Psoas muscle (tissue), 8 donors: ENCODE data around the gene SCGB1C1. TPM values are rescaled to one million over a fixed set of nuclear protein-coding genes. Genes with fewer than 3 reads are reported as not detected.

Source experiments
- ATAC-seq, 4 donors: fragments of 200-7000 bp; cut with Tn5 transposase; one replicate each; pipeline ENCODE4 v1.9.1; 2020; ENCODE audit warnings: moderate library complexity in 3 of 4, mild to moderate bottlenecking in 2 of 4
- DNase-seq, 2 donors: peaks; one replicate each; pipeline ENCODE4 v3.0.0-alpha.2; 2020
- H3K27ac ChIP-seq: fragments of 200-600 bp; one replicate; pipeline ENCODE4 v1.8.0; 2022
- H3K27me3 ChIP-seq, 3 donors: fragments of 200-600 bp in 1 of 3; one replicate each; pipeline versions ENCODE4 v1.6.1 to v1.8.0; 2013 to 2022; ENCODE audit warnings: low read length in 2 of 3, mild to moderate bottlenecking in 2 of 3, moderate library complexity in 1 of 3; ENCODE audit not compliant: insufficient read depth in 3 of 3
- H3K36me3 ChIP-seq, 2 donors: fragments of 200-600 bp in 1 of 2; one replicate each; pipeline versions ENCODE4 v1.6.1 to v1.8.0; 2013 to 2022; ENCODE audit warnings: low read depth in 1 of 2, mild to moderate bottlenecking in 1 of 2, moderate library complexity in 1 of 2; ENCODE audit not compliant: insufficient read depth in 1 of 2
- H3K4me1 ChIP-seq: fragments of 200-600 bp; one replicate; pipeline ENCODE4 v1.8.0; 2022
- H3K4me3 ChIP-seq: fragments of 200-600 bp; one replicate; pipeline ENCODE4 v1.8.0; 2022; ENCODE audit warnings: mild to moderate bottlenecking
- H3K9me3 ChIP-seq: fragments of 200-600 bp; one replicate; pipeline ENCODE4 v1.8.0; 2022
- WGBS, 3 donors: extraction: QIAGEN DNeasy Blood & Tissue Kit; methylation state at CpG; one replicate each; pipeline versions ENCODE4 v1.1.6 to v1.1.7; 2013; 5-methylcytosine and 5-hydroxymethylcytosine counted together
- intact Hi-C, 2 donors: fragments of 100-400 bp; cut with DNase I; formaldehyde crosslinking; loops; one replicate each; pipeline versions ENCODE4 v1.11.0 to v1.14.2; 2022
- polyA plus RNA-seq, 3 donors: library from polyadenylated mRNA; stranded (reverse); fragments of 200-250 nt; gene quantifications; one replicate each; pipeline ENCODE4 v1.2.3, GENCODE V29; 2013
- total RNA-seq, 4 donors: library from RNA; stranded (reverse); fragmentation: NEBNext Ultra II Directional in 2 of 4; extraction: Animal tissue kit (Norgen Biotek cat#: 25700) in 2 of 4; gene quantifications; one replicate each; pipeline versions ENCODE4 v1.2.1 to v1.2.4, GENCODE V29; 2021 to 2023
- TF ChIP-seq, protein P1 (sequence below): fragments of 200-600 bp; IDR thresholded peaks from one replicate; pipeline ENCODE4 v1.8.0; 2022; ENCODE audit warnings: antibody characterized with exemption
- donor health status: healthy with polysubstance abuse.
- donor health status: DM: no; HTN: no; CAD: no; lungs with moderate emphysema.
- donor health status: Bipolar disorder and iron deficiency.
- donor health status: healthy.
- donor health status: DM: yes; HTN: yes; CAD: no.
- donor health status: DM: no; HTN: no; CAD: no.
- donor health status: DM: no; HTN: no; CAD: no.
- donor health status: DM: yes; HTN: yes; CAD: no.

SCGB1C1 gene
- total and polyA plus RNA-seq, 7 donors = not detected

GRCh38 chr11:223026-223789 lies 30.3 kb downstream of the SCGB1C1 start:
- TF ChIP-seq, protein P1, sequence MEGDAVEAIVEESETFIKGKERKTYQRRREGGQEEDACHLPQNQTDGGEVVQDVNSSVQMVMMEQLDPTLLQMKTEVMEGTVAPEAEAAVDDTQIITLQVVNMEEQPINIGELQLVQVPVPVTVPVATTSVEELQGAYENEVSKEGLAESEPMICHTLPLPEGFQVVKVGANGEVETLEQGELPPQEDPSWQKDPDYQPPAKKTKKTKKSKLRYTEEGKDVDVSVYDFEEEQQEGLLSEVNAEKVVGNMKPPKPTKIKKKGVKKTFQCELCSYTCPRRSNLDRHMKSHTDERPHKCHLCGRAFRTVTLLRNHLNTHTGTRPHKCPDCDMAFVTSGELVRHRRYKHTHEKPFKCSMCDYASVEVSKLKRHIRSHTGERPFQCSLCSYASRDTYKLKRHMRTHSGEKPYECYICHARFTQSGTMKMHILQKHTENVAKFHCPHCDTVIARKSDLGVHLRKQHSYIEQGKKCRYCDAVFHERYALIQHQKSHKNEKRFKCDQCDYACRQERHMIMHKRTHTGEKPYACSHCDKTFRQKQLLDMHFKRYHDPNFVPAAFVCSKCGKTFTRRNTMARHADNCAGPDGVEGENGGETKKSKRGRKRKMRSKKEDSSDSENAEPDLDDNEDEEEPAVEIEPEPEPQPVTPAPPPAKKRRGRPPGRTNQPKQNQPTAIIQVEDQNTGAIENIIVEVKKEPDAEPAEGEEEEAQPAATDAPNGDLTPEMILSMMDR = no peak
- Histone ChIP-seq H3K9me3 (no peaks in the 10 kb centered on the region), H3K27ac (no peak overlapping the region), H3K4me3 (no peak overlapping the region), H3K27me3 (no peaks in the 10 kb centered on the region), H3K36me3 (peaks cover 0 to 30% of the 10 kb centered on the region in 2 donors), H3K4me1 (no peaks in the 10 kb centered on the region)
- intact Hi-C loops = no loop called here
- ATAC-seq = no peak
- 80 to 88% (median 82%) methylated on average over 16 of the region's 16 CpGs for WGBS, 3 donors
- peak in 1 of 2 donors; percentile 25 for DNase-seq

- TF ChIP-seq, protein P1 = no peak
- DNase-seq (peak in 1 of 2 donors; percentile 34), ATAC-seq (no peak)
- H3K27ac ChIP-seq = no peak overlapping the region
- no peak overlapping the region for H3K4me3 ChIP-seq
- 81 to 88% (median 82%) methylated on average over 7 to 9 of the region's 9 CpGs for WGBS, 3 donors
- no peaks in the 10 kb centered on the region for H3K27me3 ChIP-seq
- intact Hi-C loops = no loop called here
- H3K9me3 ChIP-seq = no peaks in the 10 kb centered on the region
- no peaks in the 10 kb centered on the region for H3K4me1 ChIP-seq
- peaks cover 0 to 27% of the 10 kb centered on the region in 2 donors for H3K36me3 ChIP-seq
Measured at GRCh38 chr11:223884-224283, 31.0 kb downstream of the SCGB1C1 start.

DNA sequence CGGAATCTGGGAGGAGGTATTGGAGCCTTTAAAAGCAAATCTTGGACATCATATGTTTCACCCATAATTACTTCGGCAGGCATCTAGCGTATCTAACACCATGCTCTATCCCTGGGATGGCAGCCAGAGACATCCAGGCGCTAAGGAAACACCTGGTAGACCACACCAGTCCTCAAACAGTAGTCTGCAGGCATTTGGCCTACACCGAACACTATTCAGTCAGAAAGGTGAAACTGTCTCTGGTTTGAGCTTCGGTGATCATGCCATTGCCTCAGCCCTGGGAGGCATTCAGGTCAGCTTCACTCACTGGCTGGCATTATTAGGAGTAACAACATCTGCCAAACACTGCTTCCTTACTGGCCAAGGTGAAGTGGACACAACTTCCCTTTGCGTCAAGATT lies 31.5 kb downstream of the SCGB1C1 start:
- DNase-seq (no peak), ATAC-seq (peak in 2 of 4 donors; percentile 43 to 64)
- intact Hi-C loops = no loop called here
- no peak overlapping the region for H3K27ac ChIP-seq
- no peak overlapping the region for H3K4me3 ChIP-seq
- 55 to 65% (median 62%) methylated on average over 7 of the region's 7 CpGs for WGBS, 3 donors
- peaks cover 0 to 28% of the 10 kb centered on the region in 2 donors for H3K36me3 ChIP-seq
- no peaks in the 10 kb centered on the region for H3K4me1 ChIP-seq
- TF ChIP-seq, protein P1 = no peak
- H3K9me3 ChIP-seq = no peaks in the 10 kb centered on the region
- H3K27me3 ChIP-seq = no peaks in the 10 kb centered on the region

GRCh38 chr11:225734-226453 lies 33.0 kb downstream of the SCGB1C1 start:
- H3K27me3 ChIP-seq = no peaks in the 10 kb centered on the region
- no peaks in the 10 kb centered on the region for H3K9me3 ChIP-seq
- intact Hi-C loops = no loop called here
- 90 to 94% (median 91%) methylated on average over 10 of the region's 10 CpGs for WGBS, 3 donors
- no peak overlapping the region for H3K4me3 ChIP-seq
- DNase-seq (no peak), ATAC-seq (no peak)
- H3K4me1 ChIP-seq = no peaks in the 10 kb centered on the region
- H3K36me3 ChIP-seq = peaks cover 0 to 39% of the 10 kb centered on the region in 2 donors
- H3K27ac ChIP-seq = no peak overlapping the region
- TF ChIP-seq, protein P1 = no peak
